ENCODE measurements around the gene MAPK8IP3.
"Not testable (repeated sequence)": the region's sequence is repeated elsewhere in the genome, so short reads cannot be mapped to it uniquely, and the experiment has no call there.

The MAPK8IP3 gene

GRCh38 chr16:1680361-1680760, 25.6 kb upstream of the MAPK8IP3 start:
- no peak for DNase-seq

GRCh38 chr16:1681032-1681431, 25.0 kb upstream of the MAPK8IP3 start:
- DNase-seq = no peak

GRCh38 chr16:1687427-1688316, 18.3 kb upstream of the MAPK8IP3 start:
- DNase-seq = no peak

- no peak for DNase-seq
Measured at GRCh38 chr16:1688807-1689560, 17.0 kb upstream of the MAPK8IP3 start.

- DNase-seq = no peak
Measured at GRCh38 chr16:1689853-1690252, 16.1 kb upstream of the MAPK8IP3 start.

GRCh38 chr16:1690810-1691209, 15.2 kb upstream of the MAPK8IP3 start:
- DNase-seq = no peak

- no peak for DNase-seq
Measured at GRCh38 chr16:1691276-1691675, 14.7 kb upstream of the MAPK8IP3 start.

- no peak for DNase-seq
Measured at GRCh38 chr16:1691956-1692355, 14.0 kb upstream of the MAPK8IP3 start.

- DNase-seq = no peak
Measured at GRCh38 chr16:1696863-1697262, 9.1 kb upstream of the MAPK8IP3 start.

- no peak for DNase-seq
Measured at GRCh38 chr16:1698680-1699079, 7.3 kb upstream of the MAPK8IP3 start.

GRCh38 chr16:1700246-1700645, 5.7 kb upstream of the MAPK8IP3 start:
- DNase-seq = no peak

- no peak for DNase-seq
Measured at GRCh38 chr16:1701216-1701878, 4.6 kb upstream of the MAPK8IP3 start.

- not testable (repeated sequence) for DNase-seq
Measured at GRCh38 chr16:1705324-1705687, 689 bp upstream of the MAPK8IP3 start.

- no peak for DNase-seq
Measured at GRCh38 chr16:1706386-1707192, 594 bp downstream of the MAPK8IP3 start.

GRCh38 chr16:1707193-1707790, 1.3 kb downstream of the MAPK8IP3 start:
- DNase-seq = no peak

- no peak for DNase-seq
Measured at GRCh38 chr16:1708083-1708767, 2.2 kb downstream of the MAPK8IP3 start.

- no peak for DNase-seq
Measured at GRCh38 chr16:1708768-1709180, 2.8 kb downstream of the MAPK8IP3 start.

GRCh38 chr16:1709356-1709755, 3.4 kb downstream of the MAPK8IP3 start:
- DNase-seq = no peak

- DNase-seq = no peak
Measured at GRCh38 chr16:1710811-1711507, 5.0 kb downstream of the MAPK8IP3 start.

- DNase-seq = no peak
Measured at GRCh38 chr16:1712791-1713261, 6.8 kb downstream of the MAPK8IP3 start.

GRCh38 chr16:1713331-1713730, 7.3 kb downstream of the MAPK8IP3 start:
- DNase-seq = no peak

Measured in right forelimb (tissue), 1 donor.